SK-MEL-5 (cell line): ENCODE results near the gene TBL1Y. TPM values are rescaled to one million over a fixed set of nuclear protein-coding genes. Genes with fewer than 3 reads are reported as not detected.
"Not testable (repeated sequence)": the region's sequence is repeated elsewhere in the genome, so short reads cannot be mapped to it uniquely, and the experiment has no call there.

Source experiments
- DNase-seq: peaks from one replicate; pipeline ENCODE4 v3.0.0-alpha.2; 2016; ENCODE audit warnings: low read depth, low spot score
- in situ Hi-C: cut with HindIII; loops from 2 replicates; pipeline ENCODE4 v1.10.0; 2016; ENCODE audit warnings: low sequenced_read_pairs, high pct_unique_total_duplicates, low pct_unique_long_range_greater_than_20kb
- total RNA-seq: library from RNA; depleted of rRNA; stranded (reverse); fragments of >200 nt; shearing (Covaris generic); gene quantifications from 2 replicates; pipeline ENCODE4 v1.2.3, GENCODE V29; 2014

Gene TBL1Y
- total RNA-seq, 1 experiment from 2014 or later, result not detected

- in situ Hi-C loops, result no loop called here
- no peak for DNase-seq
These were observed 106.0 kb downstream of the TBL1Y start for GRCh38 chrY:7016521-7016920.

- in situ Hi-C loops, result no loop called here
- DNase-seq, result no peak
These were observed 107.0 kb downstream of the TBL1Y start for GRCh38 chrY:7017244-7018080.

- in situ Hi-C loops, result no loop called here
- DNase-seq, result no peak
These were observed 128.5 kb downstream of the TBL1Y start for GRCh38 chrY:7039037-7039436.

GRCh38 chrY:7040662-7041061 is 130.2 kb downstream of the TBL1Y start:
- in situ Hi-C loops, result no loop called here
- no peak for DNase-seq

- DNase-seq, result no peak
- in situ Hi-C loops, result no loop called here
These were observed 131.5 kb downstream of the TBL1Y start for GRCh38 chrY:7041983-7042382.

GRCh38 chrY:7052461-7052860 is 142.0 kb downstream of the TBL1Y start:
- in situ Hi-C loops, DNase-seq: not testable (repeated sequence)

- DNase-seq, result no peak
- in situ Hi-C loops, result no loop called here
These were observed 146.4 kb downstream of the TBL1Y start for GRCh38 chrY:7056886-7057285.

- in situ Hi-C loops, result no loop called here
- DNase-seq, result no peak
These were observed 168.2 kb downstream of the TBL1Y start for GRCh38 chrY:7078725-7079124.

- in situ Hi-C loops, DNase-seq: not testable (repeated sequence)
These were observed 170.1 kb downstream of the TBL1Y start for GRCh38 chrY:7080548-7080947.

GRCh38 chrY:7085606-7086005 is 175.1 kb downstream of the TBL1Y start:
- in situ Hi-C loops, result no loop called here
- no peak for DNase-seq

GRCh38 chrY:7092836-7093235 is 182.3 kb downstream of the TBL1Y start:
- DNase-seq, result no peak
- in situ Hi-C loops, result no loop called here

GRCh38 chrY:7094365-7094764 is 183.9 kb downstream of the TBL1Y start:
- in situ Hi-C loops, result no loop called here
- no peak for DNase-seq

- in situ Hi-C loops, result no loop called here
- DNase-seq, result no peak
These were observed 186.5 kb downstream of the TBL1Y start for GRCh38 chrY:7097021-7097420.

- DNase-seq, result no peak
- in situ Hi-C loops, result no loop called here
These were observed 189.2 kb downstream of the TBL1Y start for GRCh38 chrY:7099742-7100141.

- DNase-seq, result no peak
- in situ Hi-C loops, result no loop called here
These were observed 192.2 kb downstream of the TBL1Y start for GRCh38 chrY:7102680-7103079.

- DNase-seq, result no peak
- in situ Hi-C loops, result no loop called here
These were observed 196.7 kb downstream of the TBL1Y start for GRCh38 chrY:7107179-7107578.

- DNase-seq, result no peak
- in situ Hi-C loops, result no loop called here
These were observed 199.6 kb downstream of the TBL1Y start for GRCh38 chrY:7110086-7110485.

- in situ Hi-C loops, result no loop called here
- DNase-seq, result no peak
These were observed 205.4 kb downstream of the TBL1Y start for GRCh38 chrY:7115871-7116270.

- in situ Hi-C loops, result no loop called here
- no peak for DNase-seq
These were observed 211.7 kb downstream of the TBL1Y start for GRCh38 chrY:7122202-7122601.
